Mononuclear cell (primary cell): Measurements from ENCODE around the gene CEP164. TPM values are rescaled to one million over a fixed set of nuclear protein-coding genes. Genes with fewer than 3 reads are reported as not detected.
A peak's percentile ranks its signal among the peaks of the same experiment; 100 is the strongest.

Experiments used
- H3K27me3 ChIP-seq: 2 replicates; pipeline ENCODE4 v1.6.0; 2011; ENCODE audit warnings: low read length, control low read depth; ENCODE audit not compliant: insufficient read depth
- H3K4me1 ChIP-seq: 2 replicates; pipeline ENCODE4 v1.5.1; 2011; ENCODE audit warnings: mild to moderate bottlenecking, low read length, control low read depth; ENCODE audit not compliant: insufficient read depth
- H3K4me3 ChIP-seq: 2 replicates; pipeline ENCODE4 v1.5.1; 2011; ENCODE audit warnings: mild to moderate bottlenecking, low read length, moderate library complexity
- H3K9me3 ChIP-seq: 2 replicates; pipeline ENCODE4 v1.5.1; 2011; ENCODE audit warnings: low read depth, mild to moderate bottlenecking, control low read depth, low read length
- total RNA-seq: library from RNA; depleted of rRNA; stranded (reverse); fragments of >200 nt; gene quantifications from one replicate; pipeline ENCODE4 v1.2.3, GENCODE V29; 2012

CEP164 gene
- total RNA-seq, 1 donor, result 13.4 TPM

DNA sequence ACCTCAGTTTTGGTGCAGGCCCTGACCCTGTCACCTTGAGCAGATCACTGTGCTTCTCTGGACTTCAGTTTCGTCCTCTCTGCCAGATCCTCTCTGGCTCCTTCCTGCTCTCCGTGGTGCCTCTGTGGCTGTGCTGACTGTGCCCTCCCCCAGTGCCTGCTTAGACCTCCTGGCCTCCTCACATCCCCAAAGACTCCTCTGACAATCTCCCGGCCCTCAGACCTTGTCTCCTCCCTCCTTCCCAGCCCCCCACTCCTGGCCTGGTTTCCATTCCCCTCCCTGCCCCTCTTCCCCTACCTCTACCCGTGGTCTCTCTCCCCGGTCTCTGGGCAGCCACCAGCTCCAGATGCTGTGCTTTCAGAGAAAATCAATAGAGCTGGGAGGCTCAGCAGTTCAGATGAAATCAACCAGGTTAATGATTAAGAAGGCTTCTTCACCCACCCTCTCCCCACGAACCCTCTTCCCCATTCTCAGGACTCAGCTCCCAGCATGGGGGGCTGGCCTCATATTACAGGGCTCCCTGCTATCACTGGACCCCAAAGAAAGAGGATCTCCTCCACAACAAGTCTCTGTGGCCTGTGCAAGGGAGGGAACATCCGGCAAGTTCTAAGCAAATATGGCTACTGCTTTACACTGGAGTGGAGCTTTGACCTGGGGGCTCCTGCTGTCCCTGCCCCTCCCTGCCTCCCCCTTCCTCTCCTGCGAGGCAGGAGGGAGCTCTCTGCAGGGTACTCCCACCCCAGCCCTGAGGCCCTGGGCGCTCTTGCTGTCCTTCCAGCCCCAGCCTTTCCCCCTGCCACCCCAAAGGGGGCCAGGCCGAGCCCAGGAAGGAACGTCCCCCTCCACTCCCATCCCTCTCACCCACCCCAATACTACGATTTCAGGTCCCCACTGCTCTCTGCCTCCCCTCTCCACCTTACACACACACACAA is 28.0 kb upstream of the CEP164 start:
- Histone ChIP-seq H3K9me3 (no peaks in the 10 kb centered on the region), H3K4me3 (no peak overlapping the region), H3K27me3 (no peaks in the 10 kb centered on the region), H3K4me1 (no peaks in the 10 kb centered on the region)

- H3K9me3 ChIP-seq, result no peaks in the 10 kb centered on the region
- no peaks in the 10 kb centered on the region for H3K4me1 ChIP-seq
- no peaks in the 10 kb centered on the region for H3K27me3 ChIP-seq
- no peak overlapping the region for H3K4me3 ChIP-seq
These were observed 27.4 kb upstream of the CEP164 start for GRCh38 chr11:117300283-117300663.

- Histone ChIP-seq H3K27me3 (no peaks in the 10 kb centered on the region), H3K9me3 (no peaks in the 10 kb centered on the region)
These were observed 26.9 kb upstream of the CEP164 start for GRCh38 chr11:117300773-117301172.

DNA sequence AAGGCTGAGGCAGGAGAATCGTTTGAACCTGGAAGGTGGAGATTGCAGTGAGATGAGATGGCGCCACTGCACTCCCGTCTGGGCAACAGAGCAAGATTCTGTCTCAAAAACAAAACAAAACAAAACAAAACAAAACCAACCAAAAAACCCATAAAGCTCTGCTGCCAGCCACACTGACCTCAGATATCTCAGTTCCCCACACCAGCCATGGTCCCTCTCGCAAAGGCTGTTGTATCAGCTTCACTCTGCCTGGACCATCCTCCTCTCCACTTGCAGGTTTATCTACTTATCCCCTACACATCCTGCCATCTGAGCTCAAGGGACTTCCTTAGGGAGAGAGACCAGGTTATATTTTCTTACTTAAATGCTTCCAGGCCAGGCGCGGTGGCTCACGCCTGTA is 25.4 kb upstream of the CEP164 start:
- Histone ChIP-seq H3K27me3 (no peaks in the 10 kb centered on the region), H3K9me3 (no peaks in the 10 kb centered on the region), H3K4me1 (no peaks in the 10 kb centered on the region), H3K4me3 (no peak overlapping the region)

More at GRCh38 chr11:117300773-117301172, 26.9 kb upstream of the CEP164 start:
- Histone ChIP-seq H3K4me1 (no peaks in the 10 kb centered on the region), H3K4me3 (no peak overlapping the region)

- Histone ChIP-seq H3K27me3 (no peaks in the 10 kb centered on the region), H3K9me3 (no peaks in the 10 kb centered on the region), H3K4me1 (no peaks in the 10 kb centered on the region), H3K4me3 (no peak overlapping the region)
These were observed 24.6 kb upstream of the CEP164 start for GRCh38 chr11:117303101-117303500.

DNA sequence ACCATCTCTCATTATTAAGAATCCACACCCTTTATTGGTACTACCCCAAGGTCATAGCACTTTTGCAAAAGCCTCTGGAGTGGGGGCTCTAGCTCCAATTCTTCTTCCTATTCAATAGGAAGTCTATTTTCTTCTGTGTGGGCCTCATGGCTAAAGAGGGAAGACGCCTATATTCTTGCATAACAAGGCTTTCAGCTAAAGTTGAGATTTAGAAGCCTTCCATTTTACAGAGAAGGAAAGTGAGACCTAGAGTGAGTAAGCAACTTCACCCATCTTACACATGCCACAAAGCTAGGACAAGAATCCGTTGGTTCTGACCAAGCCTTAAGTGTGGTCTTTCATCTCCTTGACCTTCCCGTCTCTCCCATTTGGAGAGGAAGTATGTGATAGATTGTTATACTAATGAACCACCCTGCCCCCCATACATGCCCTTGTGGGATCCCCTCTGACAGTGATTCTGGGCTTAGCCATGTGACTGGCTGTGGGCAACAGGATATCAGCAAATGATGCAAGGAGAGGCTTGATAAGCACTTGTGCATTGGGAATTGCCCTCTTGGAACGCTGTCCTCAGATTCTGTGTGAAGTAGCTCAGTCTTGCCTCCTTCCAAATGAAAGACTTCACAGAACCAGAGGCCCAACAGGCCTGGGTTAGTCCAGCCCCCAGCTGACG is 23.9 kb upstream of the CEP164 start:
- no peak overlapping the region for H3K4me3 ChIP-seq
- no peaks in the 10 kb centered on the region for H3K4me1 ChIP-seq
- H3K27me3 ChIP-seq, result no peaks in the 10 kb centered on the region
- H3K9me3 ChIP-seq, result no peaks in the 10 kb centered on the region

GRCh38 chr11:117305145-117305544 is 22.5 kb upstream of the CEP164 start:
- Histone ChIP-seq H3K27me3 (no peaks in the 10 kb centered on the region), H3K9me3 (no peaks in the 10 kb centered on the region), H3K4me1 (no peaks in the 10 kb centered on the region), H3K4me3 (no peak overlapping the region)

DNA sequence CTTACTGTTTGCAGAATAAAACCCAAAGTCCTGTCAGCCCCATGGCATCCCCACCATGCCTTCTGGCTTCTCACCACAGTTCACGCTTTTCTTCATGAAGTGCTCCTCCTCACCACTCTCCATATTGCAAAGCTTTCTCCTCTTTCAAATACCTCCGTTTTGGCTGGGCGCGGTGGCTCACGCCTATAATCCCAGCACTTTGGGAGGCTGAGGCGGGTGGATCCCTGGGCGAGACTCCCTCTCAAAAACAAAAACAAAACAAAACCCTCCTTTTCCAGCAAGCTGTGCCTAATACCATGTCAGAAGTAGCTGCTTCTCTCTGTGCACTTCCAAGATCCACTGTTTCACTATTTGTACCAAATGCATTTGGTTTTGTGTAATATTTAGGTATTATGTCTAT is 18.3 kb upstream of the CEP164 start:
- no peaks in the 10 kb centered on the region for H3K27me3 ChIP-seq
- no peak overlapping the region for H3K4me3 ChIP-seq
- no peaks in the 10 kb centered on the region for H3K9me3 ChIP-seq
- peaks cover 17% of the 10 kb centered on the region for H3K4me1 ChIP-seq

- no peaks in the 10 kb centered on the region for H3K9me3 ChIP-seq
- H3K4me1 ChIP-seq, result peaks cover 37% of the 10 kb centered on the region
- H3K27me3 ChIP-seq, result peaks cover 7% of the 10 kb centered on the region
- H3K4me3 ChIP-seq, result no peak overlapping the region
These were observed 14.6 kb upstream of the CEP164 start for GRCh38 chr11:117313091-117313490.

- no peak overlapping the region for H3K4me3 ChIP-seq
- H3K9me3 ChIP-seq, result no peaks in the 10 kb centered on the region
- peaks cover 7% of the 10 kb centered on the region for H3K27me3 ChIP-seq
- peaks cover 37% of the 10 kb centered on the region for H3K4me1 ChIP-seq
These were observed 13.6 kb upstream of the CEP164 start for GRCh38 chr11:117313828-117314768.

GRCh38 chr11:117314840-117315239 is 12.8 kb upstream of the CEP164 start:
- no peak overlapping the region for H3K4me3 ChIP-seq

DNA sequence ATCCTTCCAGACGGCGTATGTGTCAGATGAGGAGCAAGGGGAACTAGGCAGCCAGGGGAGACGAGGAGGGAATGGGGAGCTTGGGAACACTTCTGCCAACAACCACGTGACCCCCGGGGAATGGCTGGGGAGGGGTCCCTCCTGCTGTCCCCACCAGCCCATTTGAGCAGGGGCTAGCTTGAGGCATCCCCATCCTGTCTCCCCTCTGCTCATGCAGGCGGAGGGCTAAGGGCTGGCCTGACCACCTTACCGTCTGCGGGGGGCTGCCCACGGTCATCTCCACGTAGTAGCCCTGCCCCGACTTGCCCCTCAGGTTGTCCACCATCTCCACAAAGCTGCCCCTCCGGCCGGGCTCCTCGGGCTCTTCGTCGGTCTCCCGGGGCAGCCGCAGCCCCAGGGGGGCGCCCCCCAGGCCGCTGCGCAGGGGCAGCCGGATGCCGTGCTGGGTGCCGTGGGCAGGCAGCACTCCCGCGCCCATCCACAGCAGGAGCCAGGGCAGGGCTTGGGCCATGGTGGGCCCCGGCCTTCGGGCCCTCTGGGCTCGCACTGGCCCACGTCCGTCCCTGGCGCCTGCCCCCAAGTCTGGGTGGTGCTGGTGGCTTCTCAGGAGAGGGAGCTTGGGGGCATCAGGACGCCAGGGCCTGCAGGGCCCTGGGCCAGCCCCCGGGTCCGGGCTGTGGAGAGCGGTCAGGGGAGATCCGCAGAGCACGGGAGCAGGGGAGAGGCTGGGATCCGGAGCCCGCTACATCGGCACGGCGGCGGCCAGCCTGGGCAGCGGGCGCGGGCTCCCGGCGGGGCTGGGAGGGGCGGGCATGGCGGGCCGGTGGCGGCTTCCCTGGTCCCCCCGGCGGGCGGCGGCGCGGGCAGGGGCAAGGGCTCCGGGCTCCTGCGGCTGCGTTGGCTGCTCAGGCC is 12.1 kb upstream of the CEP164 start:
- peak overlapping the region; percentile 39 for H3K4me3 ChIP-seq

More at GRCh38 chr11:117314840-117315239, 12.8 kb upstream of the CEP164 start:
- H3K4me1 ChIP-seq, result peaks cover 37% of the 10 kb centered on the region
- peaks cover 7% of the 10 kb centered on the region for H3K27me3 ChIP-seq
- H3K9me3 ChIP-seq, result no peaks in the 10 kb centered on the region

DNA sequence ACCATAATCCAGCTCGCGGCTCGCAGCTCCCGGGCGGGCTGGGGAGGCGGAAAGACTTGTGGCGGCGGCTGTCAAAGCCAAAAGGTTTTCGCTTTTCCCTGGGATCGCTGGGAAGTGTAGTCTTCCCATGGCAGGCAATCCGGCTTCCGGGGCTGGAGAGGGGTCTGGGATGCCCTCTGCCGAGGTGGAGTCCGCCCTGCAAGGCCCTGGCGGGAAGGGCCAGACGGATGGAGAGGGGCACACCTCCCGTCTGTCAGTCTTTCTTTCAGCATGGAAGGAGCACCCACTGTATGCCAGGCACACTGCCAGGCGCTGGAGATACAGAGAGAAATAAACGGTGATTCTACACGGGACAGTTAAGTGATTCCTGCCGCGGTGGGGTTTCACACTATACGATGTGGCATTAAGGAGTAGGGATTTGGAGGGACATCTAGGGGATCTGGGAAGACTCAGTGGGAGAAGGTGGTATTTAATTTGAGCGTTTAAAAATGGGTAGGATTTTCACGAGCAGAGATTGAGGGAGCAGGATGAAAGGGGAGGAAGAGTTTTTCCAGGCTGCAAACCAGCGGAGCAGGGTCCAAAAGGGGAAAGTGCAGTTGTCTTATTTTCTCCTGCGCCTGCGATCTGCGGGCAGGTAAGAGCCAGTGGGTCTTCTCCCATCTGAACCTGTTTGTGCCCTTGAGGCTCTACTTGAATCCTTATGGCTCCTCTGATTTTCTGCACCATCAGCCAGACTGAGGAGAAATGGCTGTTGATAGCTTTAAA is 11.3 kb upstream of the CEP164 start, which contains the start of gene BACE1:
Gene BACE1, minus strand, starts transcription at position 60 of the 765 bp plus-strand sequence. CDS start 461 bp downstream, outside the sequence.
- no peaks in the 10 kb centered on the region for H3K9me3 ChIP-seq
- peaks cover 7% of the 10 kb centered on the region for H3K27me3 ChIP-seq
- peaks cover 37% of the 10 kb centered on the region for H3K4me1 ChIP-seq
- peak within 1 kb of the TSS; percentile 39 for H3K4me3 ChIP-seq

More for the DNA sequence above, 12.1 kb upstream of the CEP164 start:
- no peaks in the 10 kb centered on the region for H3K9me3 ChIP-seq
- H3K27me3 ChIP-seq, result peaks cover 7% of the 10 kb centered on the region
- H3K4me1 ChIP-seq, result peaks cover 37% of the 10 kb centered on the region
